Measurements from ENCODE around the gene IER2.

GRCh38 chr19:13139633-13140311 is 10.4 kb upstream of the IER2 start:
- TF ChIP-seq POLR2AphosphoS5 (IDR thresholded peaks at IDR 0.05; ENCODE audit: low read depth, low read length) (no peak), POLR2A (IDR thresholded peaks at IDR 0.05; ENCODE audit: low read depth, low read length) (no peak)

Data from GM12892 (cell line).